22Rv1 (cell line): ENCODE results near the gene CABCOCO1.

Source experiments
- H3K27ac ChIP-seq: fragments of 450-650 bp; 2 replicates; pipeline ENCODE4 v1.5.1; 2017
- CTCF ChIP-seq: fragments of 450-650 bp; IDR thresholded peaks from 2 replicates; pipeline ENCODE4 v1.5.1; 2017; ENCODE audit warnings: mild to moderate bottlenecking
- ZFX ChIP-seq: fragments of 450-650 bp; IDR thresholded peaks from 2 replicates; pipeline ENCODE4 v1.6.1; 2017; ENCODE audit warnings: antibody characterized with exemption, borderline replicate concordance

CABCOCO1 gene

GRCh38 chr10:61662794-61663259 is at the start of gene CABCOCO1:
Gene CABCOCO1, plus strand, starts transcription at chr10:61662929. Its CDS starts 44 bp downstream, at chr10:61662973.
- peak; percentile 28 for TF ChIP-seq CTCF
- TF ChIP-seq ZFX, result no peak
- H3K27ac ChIP-seq, result no peak within 1 kb of the TSS

GRCh38 chr10:61613665-61614064 is 49.1 kb upstream of the CABCOCO1 start:
- H3K27ac ChIP-seq, result no peak overlapping the region
- TF ChIP-seq ZFX (no peak), CTCF (no peak)

- H3K27ac ChIP-seq, result no peak overlapping the region
- TF ChIP-seq CTCF, result no peak
- TF ChIP-seq ZFX, result no peak
These were observed 46.1 kb upstream of the CABCOCO1 start for GRCh38 chr10:61616611-61617010.

GRCh38 chr10:61617180-61617579 is 45.5 kb upstream of the CABCOCO1 start:
- no peak overlapping the region for H3K27ac ChIP-seq
- TF ChIP-seq ZFX (no peak), CTCF (no peak)

- no peak overlapping the region for H3K27ac ChIP-seq
- TF ChIP-seq ZFX, result no peak
- TF ChIP-seq CTCF, result no peak
These were observed 45.1 kb upstream of the CABCOCO1 start for GRCh38 chr10:61617586-61617985.

GRCh38 chr10:61618388-61618961 is 44.3 kb upstream of the CABCOCO1 start:
- H3K27ac ChIP-seq, result no peak overlapping the region
- TF ChIP-seq CTCF (no peak), ZFX (no peak)

GRCh38 chr10:61620506-61620905 is 42.2 kb upstream of the CABCOCO1 start:
- TF ChIP-seq ZFX (no peak), CTCF (no peak)
- no peak overlapping the region for H3K27ac ChIP-seq
